HG03064 (cell line): Measurements from ENCODE around the gene TMEM37.

Source experiments
- ATAC-seq: cut with Tn5 transposase; IDR thresholded peaks from one replicate; pipeline ENCODE4 v1.9.1; 2021; ENCODE audit warnings: low read depth; ENCODE audit not compliant: unreplicated experiment

The TMEM37 gene

GRCh38 chr2:119449521-119449920 lies 17.9 kb downstream of the TMEM37 start:
- ATAC-seq: no peak

- no peak for ATAC-seq
These were observed 19.8 kb downstream of the TMEM37 start for GRCh38 chr2:119451336-119452050.

- no peak for ATAC-seq
These were observed 22.4 kb downstream of the TMEM37 start for GRCh38 chr2:119453972-119454593.

GRCh38 chr2:119455066-119455718 lies 23.5 kb downstream of the TMEM37 start:
- ATAC-seq: no peak

- ATAC-seq: no peak
These were observed 28.4 kb downstream of the TMEM37 start for GRCh38 chr2:119460076-119460475.

GRCh38 chr2:119461811-119462210 lies 30.2 kb downstream of the TMEM37 start:
- no peak for ATAC-seq

GRCh38 chr2:119462574-119462973 lies 30.9 kb downstream of the TMEM37 start:
- ATAC-seq: no peak

- no peak for ATAC-seq
These were observed 31.5 kb downstream of the TMEM37 start for GRCh38 chr2:119463136-119463535.

- no peak for ATAC-seq
These were observed 32.3 kb downstream of the TMEM37 start for GRCh38 chr2:119463990-119464389.

GRCh38 chr2:119464981-119465380 lies 33.3 kb downstream of the TMEM37 start:
- ATAC-seq: no peak

- ATAC-seq: no peak
These were observed 34.0 kb downstream of the TMEM37 start for GRCh38 chr2:119465687-119466086.

GRCh38 chr2:119466373-119466772 lies 34.7 kb downstream of the TMEM37 start:
- ATAC-seq: no peak

GRCh38 chr2:119468154-119468955 lies 36.7 kb downstream of the TMEM37 start:
- no peak for ATAC-seq

GRCh38 chr2:119469131-119469530 lies 37.5 kb downstream of the TMEM37 start:
- no peak for ATAC-seq

GRCh38 chr2:119469661-119470297 lies 38.1 kb downstream of the TMEM37 start:
- no peak for ATAC-seq

- no peak for ATAC-seq
These were observed 41.1 kb downstream of the TMEM37 start for GRCh38 chr2:119472749-119473148.

GRCh38 chr2:119473621-119474370 lies 42.1 kb downstream of the TMEM37 start:
- ATAC-seq: no peak

- no peak for ATAC-seq
These were observed 42.9 kb downstream of the TMEM37 start for GRCh38 chr2:119474371-119475224.
